ENCODE results near the gene EGFL7. TPM values are rescaled to one million over a fixed set of nuclear protein-coding genes. Genes with fewer than 3 reads are reported as not detected.

The EGFL7 gene
- total and polyA plus RNA-seq, 4 donors, result 32.1 to 39.7 (median 36.5) TPM

- WGBS, result 93% methylated on average over 15 of the region's 15 CpGs
- Histone ChIP-seq H3K9ac (ENCODE audit: low read depth in 1 of 2, low read length in 2 of 2) (peak overlapping the region in 1 of 2 donors; percentile 3), H3K27ac (ENCODE audit: low read depth in 1 of 2, low read length in 2 of 2) (peak overlapping the region; percentile 62 to 73), H3K4me1 (ENCODE audit: control insufficient read depth in 4 of 4, insufficient read depth in 4 of 4, low read length in 3 of 4) (peaks cover 46 to 78% (median 64%) of the 10 kb centered on the region in 4 donors), H3K4me3 (ENCODE audit: low read depth in 1 of 3, low read length in 3 of 3) (no peak overlapping the region), H3K9me3 (ENCODE audit: control insufficient read depth in 4 of 4, low read length in 3 of 4) (no peaks in the 10 kb centered on the region), H3K36me3 (ENCODE audit: control insufficient read depth in 4 of 4, insufficient read depth in 3 of 4, low read depth in 1 of 4, low read length in 3 of 4) (peaks cover 0 to 15% (median 3%) of the 10 kb centered on the region in 4 donors), H3K27me3 (ENCODE audit: control insufficient read depth in 4 of 4, insufficient read depth in 4 of 4, low read length in 3 of 4) (no peaks in the 10 kb centered on the region)
- TF ChIP-seq JUND (IDR thresholded peaks at IDR 0.05) (no peak), FOXA2 (IDR thresholded peaks at IDR 0.05) (no peak), FOXA1 (IDR thresholded peaks at IDR 0.05) (no peak), REST (IDR thresholded peaks at IDR 0.05) (no peak), HNF4A (conservative IDR thresholded peaks at IDR 0.05) (no peak), RXRA (IDR thresholded peaks at IDR 0.05) (no peak), NR2F2 (IDR thresholded peaks at IDR 0.05) (no peak), YY1 (IDR thresholded peaks at IDR 0.05) (no peak), GABPA (IDR thresholded peaks at IDR 0.05 in 1 of 2, conservative IDR thresholded peaks at IDR 0.05 in 1 of 2) (no peak)
- no peak for DNase-seq (ENCODE audit: low spot score)
These were observed 15.3 kb downstream of the EGFL7 start for GRCh38 chr9:136678034-136678433.

- peaks cover 46 to 78% (median 64%) of the 10 kb centered on the region in 4 donors for H3K4me1 ChIP-seq (ENCODE audit: control insufficient read depth in 4 of 4, insufficient read depth in 4 of 4, low read length in 3 of 4)
- H3K9me3 ChIP-seq (ENCODE audit: control insufficient read depth in 4 of 4, low read length in 3 of 4), result no peaks in the 10 kb centered on the region
- H3K27me3 ChIP-seq (ENCODE audit: control insufficient read depth in 4 of 4, insufficient read depth in 4 of 4, low read length in 3 of 4), result no peaks in the 10 kb centered on the region
- peak overlapping the region in 1 of 2 donors; percentile 39 for H3K9ac ChIP-seq (ENCODE audit: low read depth in 1 of 2, low read length in 2 of 2)
- H3K27ac ChIP-seq (ENCODE audit: low read depth in 1 of 2, low read length in 2 of 2), result peak overlapping the region; percentile 62 to 73
- H3K36me3 ChIP-seq (ENCODE audit: control insufficient read depth in 4 of 4, insufficient read depth in 3 of 4, low read depth in 1 of 4, low read length in 3 of 4), result peaks cover 0 to 13% (median 3%) of the 10 kb centered on the region in 4 donors
- no peak overlapping the region for H3K4me3 ChIP-seq (ENCODE audit: low read depth in 1 of 3, low read length in 3 of 3)
- 67% methylated on average over 6 of the region's 6 CpGs for WGBS
- TF ChIP-seq YY1 (IDR thresholded peaks at IDR 0.05) (no peak), HNF4A (conservative IDR thresholded peaks at IDR 0.05) (no peak), ZBTB33 (IDR thresholded peaks at IDR 0.05) (no peak), GABPA (IDR thresholded peaks at IDR 0.05 in 1 of 2, conservative IDR thresholded peaks at IDR 0.05 in 1 of 2) (no peak), RAD21 (IDR thresholded peaks at IDR 0.05) (no peak), HNF4G (IDR thresholded peaks at IDR 0.05) (no peak), EGR1 (IDR thresholded peaks at IDR 0.05; ENCODE audit: low read depth in 2 of 2) (no peak), CTCF (IDR thresholded peaks at IDR 0.05; ENCODE audit: low read depth, low read length, missing input control) (no peak), FOXA1 (IDR thresholded peaks at IDR 0.05) (no peak)
- DNase-seq (ENCODE audit: low spot score), result no peak
These were observed 15.9 kb downstream of the EGFL7 start for GRCh38 chr9:136678624-136679023.
